HL-60 (cell line): ENCODE data around the gene IFNGR1.

Experiments used
- DNase-seq, 2 experiments: peaks; one replicate each; pipeline ENCODE4 v3.0.0-alpha.2; 2010 to 2020; ENCODE audit warnings: low read depth in 1 of 2, low spot score in 1 of 2
- H3K27ac ChIP-seq: fragments of 250-450 bp; sonication (Bioruptor Pico); replicated peaks from 2 replicates; pipeline ENCODE4 v1.5.1; 2020; ENCODE audit warnings: mild to moderate bottlenecking, moderate library complexity
- H3K27me3 ChIP-seq: fragments of 250-450 bp; sonication (Bioruptor Pico); 2 replicates; pipeline ENCODE4 v1.5.1; 2021; ENCODE audit warnings: mild to moderate bottlenecking, moderate library complexity; ENCODE audit not compliant: insufficient read depth, poor library complexity, severe bottlenecking
- H3K4me3 ChIP-seq: replicated peaks from 2 replicates; pipeline ENCODE4 v1.5.1; 2011; ENCODE audit warnings: mild to moderate bottlenecking, control low read depth, low read length; ENCODE audit not compliant: insufficient read depth
- CTCF ChIP-seq: IDR thresholded peaks from one replicate; pipeline ENCODE4 v1.5.1; 2011; ENCODE audit warnings: low read length, control low read depth, inconsistent platforms; ENCODE audit not compliant: insufficient read depth
- GABPA ChIP-seq: IDR thresholded peaks from 2 replicates; pipeline ENCODE4 v1.6.1; 2012; ENCODE audit warnings: low read depth
- POLR2AphosphoS5 ChIP-seq: IDR thresholded peaks from 2 replicates; pipeline ENCODE4 v1.6.1; 2012; ENCODE audit warnings: low read depth
- SPI1 ChIP-seq: IDR thresholded peaks from 2 replicates; pipeline ENCODE4 v1.6.1; 2012; ENCODE audit warnings: low read depth, mild to moderate bottlenecking, borderline replicate concordance
- TF ChIP-seq, protein P1 (sequence below): IDR thresholded peaks from 2 replicates; pipeline ENCODE4 v1.6.1; 2012; ENCODE audit warnings: low read depth; ENCODE audit not compliant: insufficient replicate concordance

The IFNGR1 gene

DNA sequence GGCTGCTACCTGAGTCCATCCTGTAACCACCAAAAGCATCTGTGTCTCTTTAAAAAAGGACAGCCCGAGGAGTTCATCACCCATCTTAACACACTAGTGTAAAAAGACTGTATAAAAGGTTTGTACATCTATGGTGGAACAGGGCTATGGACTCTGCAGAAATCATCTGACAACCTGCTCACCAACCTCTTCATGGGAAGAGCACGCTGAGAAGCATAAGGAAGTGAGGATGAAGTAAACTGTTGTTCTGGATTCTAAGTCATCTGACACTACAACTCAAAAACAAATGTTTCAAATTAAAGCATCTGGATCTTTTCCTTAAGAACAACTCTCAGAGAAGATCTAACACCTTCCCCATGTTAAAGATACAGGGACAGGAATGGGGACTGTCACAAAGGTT lies 5.4 kb downstream of the IFNGR1 start:
- DNase-seq: no peak
- TF ChIP-seq CTCF (no peak), SPI1 (no peak), POLR2AphosphoS5 (no peak), GABPA (no peak)
- TF ChIP-seq, protein P1, sequence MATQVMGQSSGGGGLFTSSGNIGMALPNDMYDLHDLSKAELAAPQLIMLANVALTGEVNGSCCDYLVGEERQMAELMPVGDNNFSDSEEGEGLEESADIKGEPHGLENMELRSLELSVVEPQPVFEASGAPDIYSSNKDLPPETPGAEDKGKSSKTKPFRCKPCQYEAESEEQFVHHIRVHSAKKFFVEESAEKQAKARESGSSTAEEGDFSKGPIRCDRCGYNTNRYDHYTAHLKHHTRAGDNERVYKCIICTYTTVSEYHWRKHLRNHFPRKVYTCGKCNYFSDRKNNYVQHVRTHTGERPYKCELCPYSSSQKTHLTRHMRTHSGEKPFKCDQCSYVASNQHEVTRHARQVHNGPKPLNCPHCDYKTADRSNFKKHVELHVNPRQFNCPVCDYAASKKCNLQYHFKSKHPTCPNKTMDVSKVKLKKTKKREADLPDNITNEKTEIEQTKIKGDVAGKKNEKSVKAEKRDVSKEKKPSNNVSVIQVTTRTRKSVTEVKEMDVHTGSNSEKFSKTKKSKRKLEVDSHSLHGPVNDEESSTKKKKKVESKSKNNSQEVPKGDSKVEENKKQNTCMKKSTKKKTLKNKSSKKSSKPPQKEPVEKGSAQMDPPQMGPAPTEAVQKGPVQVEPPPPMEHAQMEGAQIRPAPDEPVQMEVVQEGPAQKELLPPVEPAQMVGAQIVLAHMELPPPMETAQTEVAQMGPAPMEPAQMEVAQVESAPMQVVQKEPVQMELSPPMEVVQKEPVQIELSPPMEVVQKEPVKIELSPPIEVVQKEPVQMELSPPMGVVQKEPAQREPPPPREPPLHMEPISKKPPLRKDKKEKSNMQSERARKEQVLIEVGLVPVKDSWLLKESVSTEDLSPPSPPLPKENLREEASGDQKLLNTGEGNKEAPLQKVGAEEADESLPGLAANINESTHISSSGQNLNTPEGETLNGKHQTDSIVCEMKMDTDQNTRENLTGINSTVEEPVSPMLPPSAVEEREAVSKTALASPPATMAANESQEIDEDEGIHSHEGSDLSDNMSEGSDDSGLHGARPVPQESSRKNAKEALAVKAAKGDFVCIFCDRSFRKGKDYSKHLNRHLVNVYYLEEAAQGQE: no peak
- H3K4me3 ChIP-seq: no peak overlapping the region

DNA sequence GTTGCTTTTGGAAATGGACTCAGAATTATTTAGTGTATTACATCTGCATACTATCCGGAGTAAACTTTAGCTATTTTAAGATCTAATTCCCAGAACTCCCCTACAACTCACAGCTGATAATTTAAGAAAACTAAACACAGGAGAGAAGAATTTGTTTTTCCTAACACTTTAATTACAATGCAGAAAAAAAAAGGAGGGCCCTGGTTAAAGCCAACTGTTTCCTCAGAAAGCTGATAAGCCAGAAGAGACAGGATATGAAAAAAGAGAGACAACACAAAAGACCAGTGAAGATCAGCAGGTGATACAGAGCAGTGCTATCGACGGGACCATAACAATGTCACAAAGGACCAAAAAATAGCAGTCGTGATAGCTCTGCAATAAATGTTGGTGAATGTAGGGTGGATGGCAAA lies 5.8 kb downstream of the IFNGR1 start:
- DNase-seq: no peak
- TF ChIP-seq, protein P1: no peak
- no peak for TF ChIP-seq SPI1
- no peak for TF ChIP-seq POLR2AphosphoS5
- Histone ChIP-seq H3K27ac (no peak overlapping the region), H3K4me3 (no peak overlapping the region), H3K27me3 (no peaks in the 10 kb centered on the region)

More for the DNA sequence above, 5.4 kb downstream of the IFNGR1 start:
- no peaks in the 10 kb centered on the region for H3K27me3 ChIP-seq
- no peak overlapping the region for H3K27ac ChIP-seq

DNA sequence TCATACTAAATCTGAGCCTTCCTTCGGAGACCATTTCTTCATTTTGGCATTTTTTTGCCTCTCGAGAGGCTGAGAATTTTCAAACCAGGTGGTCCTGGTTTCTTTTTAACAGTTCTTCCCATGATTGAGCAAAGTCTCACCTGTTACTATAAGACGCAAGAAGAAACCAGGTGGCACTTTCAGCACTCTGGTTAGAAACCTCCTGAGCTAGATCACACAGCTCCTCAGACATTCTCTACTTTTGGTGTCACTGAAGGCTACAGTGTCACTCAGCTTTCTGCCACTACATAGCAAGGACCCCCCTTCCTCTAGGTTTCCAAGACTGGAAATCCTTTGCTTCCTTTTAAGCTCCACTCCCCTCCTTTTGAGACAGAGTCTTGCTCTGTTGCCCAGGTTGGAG lies 7.3 kb downstream of the IFNGR1 start:
- TF ChIP-seq, protein P1: peak; percentile 27
- TF ChIP-seq CTCF: no peak
- Histone ChIP-seq H3K27ac (no peak overlapping the region), H3K4me3 (no peak overlapping the region), H3K27me3 (no peaks in the 10 kb centered on the region)
- no peak for DNase-seq

DNA sequence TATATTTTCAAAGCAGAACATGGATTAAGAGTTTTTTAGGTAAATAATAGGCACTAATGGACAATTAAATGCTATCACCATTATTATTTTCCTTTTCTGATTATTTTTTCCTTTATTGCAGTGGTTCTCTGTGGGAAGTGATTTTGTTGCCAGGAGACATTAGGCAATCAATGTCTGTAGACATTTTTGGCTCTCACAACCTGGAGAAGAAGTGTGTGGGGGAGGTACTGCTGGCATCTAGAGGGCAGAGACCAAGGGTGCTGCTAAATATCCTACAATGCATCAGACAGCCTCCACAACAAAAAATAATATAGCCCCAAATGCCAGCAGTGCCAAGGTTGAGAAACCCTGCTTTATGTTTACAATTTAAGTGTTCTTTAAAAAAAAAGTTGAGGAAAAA lies 8.3 kb downstream of the IFNGR1 start:
- peak in 1 of 2 experiments; percentile 21 for DNase-seq
- no peak overlapping the region for H3K4me3 ChIP-seq
- no peaks in the 10 kb centered on the region for H3K27me3 ChIP-seq
- no peak overlapping the region for H3K27ac ChIP-seq
- TF ChIP-seq SPI1: no peak
- TF ChIP-seq, protein P1: no peak
- no peak for TF ChIP-seq GABPA
- TF ChIP-seq CTCF: no peak
- no peak for TF ChIP-seq POLR2AphosphoS5
